LoVo (cell line): ENCODE data around the gene CCDC18.
"Not testable (repeated sequence)": the region's sequence is repeated elsewhere in the genome, so short reads cannot be mapped to it uniquely, and the experiment has no call there.

Experiments used
- DNase-seq: peaks from one replicate; pipeline ENCODE4 v3.0.0-alpha.2; 2016; ENCODE audit warnings: low spot score

The CCDC18 gene

DNA sequence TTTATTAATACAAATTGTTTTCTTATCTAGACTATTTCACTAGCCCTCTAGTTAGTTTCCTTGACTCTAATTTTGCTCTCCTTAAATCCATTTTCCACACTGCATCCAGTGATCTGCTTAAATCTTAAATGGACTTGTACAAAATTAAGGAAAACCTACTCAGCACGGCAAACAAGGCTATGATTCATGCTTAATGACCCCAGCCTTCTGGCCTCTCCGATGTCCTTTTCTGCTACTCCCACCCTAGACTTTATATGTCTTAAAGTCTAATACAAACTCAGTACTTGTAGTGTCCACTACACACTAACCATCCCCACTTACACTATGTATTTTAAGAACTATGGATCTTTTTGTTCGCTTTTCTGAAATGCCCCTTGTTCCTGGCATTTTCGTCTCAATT lies 2.5 kb upstream of the CCDC18 start:
- DNase-seq = no peak

DNA sequence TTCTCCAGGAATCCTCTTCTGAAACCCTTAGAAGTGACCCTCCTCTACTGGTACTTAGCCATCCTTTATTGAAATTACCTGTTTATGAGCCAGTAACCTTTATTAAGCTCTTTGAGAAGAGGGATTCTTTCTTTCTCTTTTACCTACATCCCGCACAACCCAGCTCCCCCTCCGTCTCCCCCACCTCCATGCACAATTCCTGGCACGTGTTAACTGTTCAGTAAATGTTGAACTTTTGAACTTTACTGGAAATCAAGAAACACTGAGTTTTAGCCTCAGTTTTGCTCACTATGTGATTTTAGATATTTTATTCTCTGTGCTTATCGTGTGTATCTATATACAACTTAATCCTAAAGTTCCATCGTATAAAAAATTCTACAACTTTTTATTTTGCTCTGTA lies 2.1 kb upstream of the CCDC18 start:
- DNase-seq = no peak

DNA sequence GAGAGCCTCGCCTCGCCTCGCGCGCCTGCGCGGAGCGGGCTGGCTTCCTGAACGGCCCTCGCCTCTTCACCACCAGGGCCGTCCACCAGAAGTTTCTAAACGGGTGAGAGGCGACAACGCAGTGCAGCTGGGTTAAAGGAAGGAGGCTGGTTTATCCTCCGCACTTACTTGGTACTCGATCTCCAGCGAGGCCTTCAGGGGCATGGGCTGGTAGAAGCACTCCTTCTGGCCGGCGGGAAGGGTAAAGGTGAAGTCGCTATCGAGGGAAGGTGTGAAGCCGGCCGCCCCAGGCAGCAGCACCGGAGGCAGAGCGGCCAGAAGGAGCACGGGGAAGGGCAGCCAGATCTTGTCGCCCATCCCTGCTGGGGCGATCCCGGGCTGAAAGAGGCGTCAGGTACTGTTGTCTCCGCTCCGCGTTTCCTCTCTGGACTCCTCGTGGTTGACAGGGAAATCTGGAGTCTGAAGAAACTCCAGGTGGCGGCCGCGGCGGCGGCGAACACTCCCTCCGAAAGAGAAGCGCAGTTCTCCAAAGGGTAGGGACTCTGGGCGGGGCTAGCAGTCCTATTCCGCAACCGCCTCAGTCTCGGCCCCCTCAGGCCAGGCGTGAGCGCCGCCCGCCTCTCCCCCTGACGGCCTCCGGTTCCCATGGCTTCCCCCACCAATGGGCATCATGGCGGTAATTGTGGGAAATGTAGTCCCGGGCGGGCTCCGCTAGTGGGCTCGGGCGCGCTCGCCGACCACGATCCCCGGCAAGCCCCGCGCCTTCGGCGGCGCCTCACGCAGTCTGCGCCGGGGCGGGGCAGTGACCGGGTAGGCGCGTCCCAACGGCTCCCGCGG lies 420 bp upstream of the CCDC18 start, which contains the start of gene TMED5:
TSS of gene TMED5 (minus strand) at position 528 of the 837 bp plus-strand sequence. CDS start at position 357, 171 bp downstream.
- DNase-seq = peak; percentile 98

DNA sequence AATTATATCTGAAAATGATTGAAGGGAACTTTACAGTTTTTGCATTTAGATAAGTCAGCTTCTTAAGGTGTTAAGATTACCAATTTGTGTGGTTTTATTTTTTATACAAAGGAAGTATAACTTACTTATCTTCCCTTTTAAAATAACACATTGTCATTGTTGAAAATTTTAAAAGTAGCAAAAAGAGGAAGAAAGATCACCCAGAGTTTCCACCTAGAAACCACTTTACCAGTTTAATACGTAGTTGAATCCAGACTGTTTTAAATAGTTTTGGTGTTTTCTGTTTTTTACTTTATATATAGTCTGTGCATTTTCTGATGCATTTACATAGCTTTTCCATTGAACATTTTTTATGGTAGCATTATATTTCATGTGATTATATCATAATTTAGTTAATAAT lies 6.1 kb downstream of the CCDC18 start:
- no peak for DNase-seq

DNA sequence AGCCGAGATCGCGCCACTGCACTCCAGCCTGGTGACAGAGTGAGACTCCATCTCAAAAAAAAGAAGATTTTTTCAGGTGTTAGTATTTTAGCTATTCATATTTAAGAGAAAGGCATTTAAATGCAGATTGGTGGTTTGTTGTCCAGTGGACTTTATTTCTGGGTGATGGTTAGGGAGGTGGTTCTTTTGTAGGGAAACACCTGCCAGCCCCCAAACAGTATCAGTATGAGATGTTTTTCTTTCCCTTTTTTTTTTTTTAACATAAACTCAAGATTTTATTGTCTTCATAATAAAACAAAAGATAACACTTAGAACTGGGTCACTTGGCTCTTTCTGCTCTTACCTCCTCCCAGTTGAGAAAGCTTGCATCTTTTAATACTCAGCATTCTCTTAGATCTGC lies 9.9 kb downstream of the CCDC18 start:
- no peak for DNase-seq

DNA sequence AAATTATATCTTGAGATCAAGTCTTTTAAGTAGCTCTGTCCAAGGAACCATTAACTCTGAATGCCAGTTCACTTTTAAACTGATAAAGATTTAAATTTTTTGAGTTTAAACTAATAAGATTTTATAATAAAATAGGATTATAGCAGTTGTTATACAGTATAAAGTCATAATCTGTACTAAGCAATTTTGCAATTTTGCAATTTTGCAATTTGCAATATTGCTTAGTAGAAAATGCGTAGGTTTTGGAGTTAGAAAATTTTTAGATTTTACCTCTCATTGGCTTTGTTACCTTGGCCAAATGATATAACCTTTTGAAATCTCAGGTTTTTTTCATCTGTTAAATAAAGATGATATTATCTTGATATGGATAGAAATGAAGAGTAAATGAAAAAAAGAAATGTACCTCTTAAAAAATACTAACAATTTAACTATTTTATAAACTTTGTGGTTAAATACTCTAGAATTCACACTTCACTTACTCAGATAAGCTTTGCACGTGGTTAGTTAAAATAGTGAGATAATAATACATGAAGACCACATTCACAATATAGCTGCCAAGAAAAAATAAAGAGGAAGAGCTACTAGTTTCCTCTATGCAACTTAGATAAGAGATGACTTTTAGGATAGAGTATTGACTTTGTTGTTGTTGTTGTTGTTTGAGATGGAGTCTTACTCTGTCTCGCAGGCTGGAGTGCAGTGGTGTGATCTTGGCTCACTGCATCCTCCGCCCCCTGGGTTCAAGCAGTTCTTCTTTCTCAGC lies 13.9 kb downstream of the CCDC18 start:
- no peak for DNase-seq

DNA sequence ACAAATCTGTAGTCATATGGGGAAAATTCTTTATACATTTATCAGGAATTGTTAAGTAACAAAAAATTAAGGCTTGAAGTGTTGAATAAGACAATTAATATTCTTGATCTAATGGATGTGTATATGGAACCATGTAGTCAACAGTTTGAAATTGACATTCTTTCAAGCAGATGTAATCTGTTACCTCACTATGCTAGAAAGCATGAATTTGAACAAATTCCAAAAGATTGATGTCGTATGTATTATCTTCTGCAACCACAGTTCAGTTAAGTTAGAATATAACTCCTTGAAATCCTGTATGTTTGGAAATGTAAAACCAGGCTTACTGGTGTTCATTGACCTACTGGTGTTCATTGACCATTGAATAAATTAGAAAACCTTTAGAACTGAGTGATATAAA lies 16.1 kb downstream of the CCDC18 start:
- no peak for DNase-seq

DNA sequence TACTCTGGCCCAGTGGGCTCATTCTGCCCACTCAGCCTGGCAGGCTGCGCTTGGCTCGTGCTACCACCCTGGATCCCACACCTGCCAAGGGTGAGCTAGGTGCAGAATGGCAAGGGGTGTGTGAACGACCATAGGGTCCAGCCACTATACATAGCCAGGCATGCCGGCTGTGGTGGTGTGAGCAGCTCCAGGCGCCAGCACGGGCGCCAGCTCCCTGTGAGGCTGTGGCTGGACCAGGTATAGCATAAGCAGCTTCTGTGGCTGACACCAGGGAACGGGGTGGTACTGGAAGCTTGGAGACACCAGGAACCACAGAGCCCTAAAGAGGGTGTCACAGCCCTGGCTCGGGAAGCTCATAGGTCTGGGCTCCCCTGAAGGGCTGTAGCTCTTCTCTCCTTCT lies 18.6 kb downstream of the CCDC18 start:
- no peak for DNase-seq

DNA sequence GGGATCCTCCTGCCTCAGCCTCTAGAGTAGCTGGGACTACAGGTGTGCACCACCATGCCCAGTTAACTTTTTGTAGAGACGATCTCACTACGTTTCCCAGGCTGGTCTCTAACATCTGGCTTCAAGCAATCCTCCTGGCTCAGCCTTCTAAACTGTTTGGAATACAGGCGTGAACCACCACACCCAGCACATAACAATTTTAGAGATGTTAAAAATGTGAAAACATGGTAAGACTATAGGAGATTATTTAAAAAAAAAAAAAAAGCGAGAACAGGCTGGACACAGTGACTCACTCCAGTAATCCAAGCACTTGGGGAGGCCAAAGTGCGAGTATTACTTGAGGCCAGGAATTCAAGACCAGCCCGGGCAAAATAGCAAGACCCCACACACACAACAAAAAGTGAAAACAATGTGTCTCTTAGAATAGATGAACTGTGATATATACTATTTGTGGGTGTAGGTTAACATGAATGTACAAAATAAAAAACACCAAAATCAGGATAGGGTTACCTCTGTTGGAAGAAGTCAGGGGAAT lies 19.6 kb downstream of the CCDC18 start:
- DNase-seq = no peak

DNA sequence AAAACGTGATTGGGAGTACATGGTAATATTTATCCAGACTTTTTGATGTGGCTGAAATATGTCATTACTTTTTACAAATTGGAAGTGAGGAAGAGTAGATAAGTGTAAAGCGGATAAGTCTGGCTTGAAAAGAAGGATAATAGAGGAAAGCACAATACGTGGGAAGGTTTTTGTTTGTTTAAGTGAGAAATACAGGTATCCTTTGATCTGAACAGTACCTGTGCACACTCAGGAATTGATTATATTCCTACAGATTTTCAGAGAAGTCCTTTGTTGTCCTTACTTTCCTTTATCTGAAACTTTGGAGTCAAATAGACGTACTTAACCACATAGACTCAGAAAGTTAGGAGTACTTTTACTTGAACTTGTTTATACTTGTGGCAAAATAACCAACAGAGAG lies 20.2 kb downstream of the CCDC18 start:
- DNase-seq = no peak

DNA sequence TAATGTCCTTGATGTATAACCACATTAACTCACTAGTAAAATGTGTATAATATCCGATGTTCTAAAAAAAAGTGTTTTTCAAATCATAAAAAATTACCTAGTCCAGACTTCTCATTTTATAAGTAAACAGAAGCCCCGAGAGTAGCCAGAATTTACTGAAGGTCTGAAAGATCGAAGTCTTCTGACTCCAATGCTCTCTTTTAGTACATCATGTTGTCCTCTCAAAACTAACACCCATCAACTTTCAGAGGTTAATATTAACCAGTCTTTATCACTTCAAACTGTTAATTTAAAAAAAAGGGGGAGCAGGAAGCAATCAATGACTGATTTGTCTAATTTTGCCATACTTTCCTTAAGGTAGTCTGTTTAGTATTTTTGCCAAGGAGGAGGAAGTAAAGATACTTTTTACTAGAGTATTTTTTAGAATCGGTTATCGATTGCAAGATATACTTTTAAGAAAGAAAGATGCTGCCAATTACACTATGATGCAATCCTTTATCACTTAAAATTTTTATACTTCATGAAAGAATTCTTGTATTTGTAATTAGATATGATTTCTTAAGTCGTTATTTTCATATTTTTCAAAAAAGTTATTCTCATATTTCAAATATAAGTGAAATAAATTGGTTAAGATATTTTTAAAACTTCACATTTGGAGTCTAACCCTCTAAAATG lies 25.5 kb downstream of the CCDC18 start:
- no peak for DNase-seq

DNA sequence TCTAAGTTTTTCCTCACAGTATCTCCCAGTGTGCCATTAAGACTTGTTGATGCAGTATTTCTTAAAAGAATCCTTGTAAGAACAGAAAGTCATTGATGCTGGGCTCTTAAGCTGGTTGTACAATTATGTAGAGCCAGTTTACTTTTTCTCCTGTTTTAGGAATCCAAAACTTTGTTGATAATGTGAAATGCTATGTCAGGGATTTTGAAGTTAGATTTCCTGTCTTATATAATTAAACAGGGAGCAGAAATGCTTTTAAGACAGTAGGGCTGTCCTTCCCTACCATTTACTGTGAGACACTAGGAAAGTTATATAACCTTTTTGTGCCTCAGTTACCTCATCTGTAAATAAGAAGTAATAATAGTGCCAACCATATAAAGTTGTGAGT lies 26.0 kb downstream of the CCDC18 start:
- DNase-seq = no peak

DNA sequence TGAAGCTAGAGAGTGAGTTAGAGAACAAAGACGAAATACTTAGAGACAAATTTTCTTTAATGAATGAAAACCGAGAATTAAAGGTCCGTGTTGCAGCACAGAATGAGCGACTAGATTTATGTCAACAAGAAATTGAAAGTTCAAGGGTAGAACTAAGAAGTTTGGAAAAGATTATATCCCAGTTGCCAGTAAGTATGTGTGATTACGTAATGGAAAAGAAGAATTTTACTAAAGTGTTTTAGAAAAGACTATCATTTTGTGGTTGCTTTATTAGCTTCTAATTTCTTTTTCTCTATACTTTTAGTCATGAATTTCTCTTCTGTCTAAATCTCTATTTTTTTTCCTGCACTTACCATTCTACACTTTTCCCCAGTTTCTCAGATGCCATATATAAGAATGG lies 26.7 kb downstream of the CCDC18 start:
- no peak for DNase-seq

DNA sequence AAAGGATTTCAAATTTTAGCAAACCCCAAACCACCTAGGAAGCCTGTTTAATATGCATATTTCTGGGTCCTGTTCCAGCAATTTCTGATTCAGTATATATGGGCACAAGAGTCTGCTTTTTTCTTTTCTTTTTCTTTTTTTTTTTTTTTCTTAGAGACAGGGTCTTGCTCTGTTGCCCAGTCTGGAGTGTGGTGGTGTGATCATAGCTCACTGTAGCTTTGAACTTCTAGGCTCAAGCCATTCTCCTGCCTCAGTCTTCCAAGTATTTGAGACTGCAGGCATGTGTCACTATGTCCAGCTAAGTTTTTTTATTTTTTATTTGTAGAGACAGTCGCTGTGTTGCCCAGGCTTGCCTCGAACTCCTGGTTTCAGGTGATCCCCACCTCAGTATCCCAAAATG lies 34.8 kb downstream of the CCDC18 start:
- no peak for DNase-seq

DNA sequence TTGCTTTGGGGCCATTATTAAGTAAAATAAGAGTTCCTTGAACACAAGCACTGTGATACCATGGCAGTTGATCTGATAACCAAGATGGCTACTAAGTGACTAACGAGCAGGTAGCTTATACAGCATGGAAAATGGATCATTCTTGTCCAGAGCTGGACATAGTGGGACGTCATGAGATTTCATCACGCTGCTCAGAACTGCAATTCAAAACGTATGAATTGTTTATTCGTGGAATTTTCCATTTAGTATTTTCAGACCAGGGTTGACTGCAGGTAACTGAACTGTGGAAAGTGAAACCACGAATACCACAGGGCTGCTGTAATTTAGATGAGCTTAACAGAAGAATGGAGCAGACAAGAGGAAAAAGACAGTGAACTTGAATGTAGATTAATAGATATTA lies 38.9 kb downstream of the CCDC18 start:
- no peak for DNase-seq

DNA sequence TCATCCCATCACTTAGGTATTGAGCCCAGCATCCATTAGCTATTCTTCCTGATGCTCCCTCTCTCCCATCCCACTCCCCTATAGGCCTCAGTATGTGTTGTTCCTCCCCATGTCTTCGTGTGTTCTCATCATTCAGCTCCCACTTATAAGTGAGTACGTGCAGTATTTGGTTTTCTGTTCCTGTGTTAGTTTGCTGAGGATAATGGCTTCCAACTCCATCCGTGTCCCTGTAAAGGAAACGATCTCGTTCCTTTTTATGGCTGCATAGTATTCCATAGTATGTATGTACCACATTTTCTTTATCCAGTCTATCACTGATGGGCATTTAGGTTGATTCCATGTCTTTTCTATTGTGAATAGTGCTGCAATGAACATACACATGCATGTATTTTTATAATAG lies 40.2 kb downstream of the CCDC18 start:
- DNase-seq = not testable (repeated sequence)

DNA sequence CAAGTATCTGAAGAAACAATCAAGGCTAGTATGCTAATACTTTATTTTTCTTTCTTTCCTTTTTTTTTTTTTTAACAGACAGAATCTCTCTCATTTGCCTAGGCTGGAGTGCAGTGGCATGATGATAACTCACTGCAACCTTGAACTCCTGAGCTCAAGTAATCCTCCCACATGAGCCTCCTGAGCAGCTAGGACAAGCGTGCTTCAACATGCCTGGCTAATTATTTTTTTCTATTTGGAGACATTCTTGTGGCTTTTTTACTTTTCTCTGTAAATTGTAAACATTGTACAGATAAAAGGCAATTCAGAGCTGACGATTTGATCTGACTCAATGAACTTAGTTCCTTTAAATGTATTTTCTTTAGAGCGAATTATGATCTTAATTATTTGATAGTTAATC lies 41.4 kb downstream of the CCDC18 start:
- peak; percentile 6 for DNase-seq

DNA sequence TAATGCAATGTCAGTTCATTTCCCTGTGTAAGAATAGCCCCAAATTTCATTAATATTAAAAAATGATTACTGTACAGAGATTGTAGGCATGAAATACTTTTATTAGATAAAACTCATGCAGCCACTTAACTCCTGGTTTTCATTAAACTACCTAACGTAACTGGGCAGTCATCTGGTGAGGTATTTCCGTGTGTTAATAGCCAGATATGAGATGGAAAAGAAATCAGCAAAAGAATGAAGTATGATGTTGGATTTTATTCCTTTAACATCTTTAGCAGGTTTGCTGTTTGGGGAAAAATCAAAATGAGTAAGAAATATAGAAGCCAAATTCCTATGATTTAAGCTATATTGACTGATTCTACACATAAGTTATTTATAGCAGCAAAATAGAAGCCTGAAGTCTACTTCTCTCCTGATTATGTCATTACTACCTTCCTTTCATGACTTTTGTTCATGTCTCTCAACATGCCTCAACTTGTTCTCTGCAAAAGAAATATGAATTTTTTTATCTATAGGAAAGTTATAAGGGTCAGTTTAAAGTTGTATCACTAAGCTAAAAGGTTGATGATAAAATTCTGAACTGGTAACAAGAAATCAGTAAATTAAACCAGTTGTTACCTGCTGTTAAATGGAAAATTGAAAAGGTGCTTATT lies 42.6 kb downstream of the CCDC18 start:
- no peak for DNase-seq

DNA sequence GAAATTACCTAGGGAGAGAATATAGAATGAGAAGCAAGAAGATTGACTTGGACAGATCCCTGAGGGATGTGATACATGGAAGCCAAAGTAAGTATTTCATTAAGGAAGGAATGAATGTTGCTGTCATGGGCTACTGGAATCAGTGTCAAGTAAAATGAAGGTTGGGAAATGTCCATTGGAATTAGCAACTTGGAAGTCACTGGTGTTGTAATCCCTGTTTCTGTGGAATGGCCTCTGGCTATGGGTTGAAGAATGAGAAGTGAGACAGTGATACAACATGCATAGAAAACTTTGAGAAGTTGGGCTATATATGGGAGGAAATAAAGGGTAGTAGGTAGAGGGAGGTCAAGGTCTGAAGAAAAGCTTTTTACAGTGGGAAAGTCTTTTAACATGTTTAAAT lies 54.7 kb downstream of the CCDC18 start:
- no peak for DNase-seq

DNA sequence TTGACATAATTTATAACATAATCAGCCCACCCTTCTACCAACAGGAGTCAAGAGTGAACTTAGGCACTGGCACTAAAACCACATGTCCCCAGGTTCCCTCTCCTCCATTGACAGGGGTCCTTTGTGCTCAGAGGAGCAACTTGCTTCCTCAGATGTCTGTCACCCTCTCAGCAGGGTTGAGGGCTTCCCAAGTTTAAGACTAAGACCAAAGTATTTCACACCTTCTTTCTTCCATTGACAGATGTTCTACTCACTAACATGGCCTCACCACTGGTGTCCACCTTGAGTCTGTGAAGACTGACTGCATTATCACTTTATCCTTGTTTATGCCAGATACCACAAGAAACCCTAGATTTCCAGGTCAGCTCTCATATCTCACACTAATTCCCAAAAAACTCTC lies 56.5 kb downstream of the CCDC18 start:
- DNase-seq = no peak

DNA sequence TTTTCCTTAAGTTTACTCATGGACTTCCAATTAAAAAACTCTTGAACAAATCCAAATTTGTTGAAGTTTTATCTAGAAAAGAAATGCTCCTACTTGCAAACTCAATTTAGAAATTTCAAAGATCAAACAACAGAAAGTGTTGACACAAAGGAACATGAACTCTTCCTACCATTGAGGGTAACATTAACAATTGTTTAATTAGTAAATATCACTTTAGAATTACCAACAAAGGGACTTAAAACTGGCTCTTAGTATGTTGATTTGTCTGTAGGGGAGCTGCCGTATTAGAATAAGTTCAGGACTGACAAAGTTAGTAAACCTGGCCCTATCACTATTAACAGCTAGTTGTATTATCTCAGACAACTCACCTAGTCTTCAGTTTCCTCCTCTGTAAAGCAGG lies 57.9 kb downstream of the CCDC18 start:
- no peak for DNase-seq

DNA sequence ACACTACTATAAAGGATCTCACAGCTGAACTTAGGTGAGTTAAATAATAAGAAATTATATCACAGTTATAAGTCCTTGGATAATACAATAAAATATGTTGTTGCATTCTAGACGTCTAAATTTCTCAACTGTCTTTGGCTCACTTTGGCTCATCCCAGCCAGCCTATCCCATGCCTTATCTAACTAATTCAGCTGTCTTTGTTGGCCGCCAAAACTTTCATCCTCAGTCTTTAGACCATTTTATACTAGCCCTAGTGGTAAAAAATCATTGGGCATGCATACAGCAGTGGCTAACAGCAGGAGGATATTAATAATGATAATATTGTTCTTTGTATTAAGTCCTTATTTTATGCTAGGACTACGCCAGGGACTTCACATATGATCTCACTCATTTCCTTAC lies 59.3 kb downstream of the CCDC18 start:
- no peak for DNase-seq
